Neural cell (in vitro differentiated cells): Measurements from ENCODE around the gene PARVG.

Experiments used
- EP300 ChIP-seq: fragments of 450-650 bp; conservative IDR thresholded peaks from 2 replicates; pipeline ENCODE4 v1.6.1; 2014; ENCODE audit warnings: antibody characterized with exemption, mild to moderate bottlenecking, moderate library complexity; ENCODE audit not compliant: poor library complexity, severe bottlenecking
- EZH2 ChIP-seq: fragments of 200-600, 300-800 bp; shearing (Covaris generic), sonication (generic); IDR thresholded peaks from 2 replicates; pipeline ENCODE4 v1.6.1; 2014; ENCODE audit warnings: antibody characterized with exemption, low read length, borderline replicate concordance, mild to moderate bottlenecking; ENCODE audit not compliant: insufficient read depth, poor library complexity, severe bottlenecking
- MXI1 ChIP-seq: fragments of 450-650 bp; conservative IDR thresholded peaks from 2 replicates; pipeline ENCODE4 v1.6.1; 2014; ENCODE audit warnings: antibody characterized with exemption, mild to moderate bottlenecking; ENCODE audit not compliant: poor library complexity, severe bottlenecking
- POLR2AphosphoS5 ChIP-seq: IDR thresholded peaks from 2 replicates; pipeline ENCODE4 v1.6.1; 2012
- RAD21 ChIP-seq: fragments of 450-650 bp; conservative IDR thresholded peaks from 2 replicates; pipeline ENCODE4 v1.6.1; 2014; ENCODE audit warnings: antibody characterized with exemption, mild to moderate bottlenecking, moderate library complexity
- SMC3 ChIP-seq: fragments of 450-650 bp; conservative IDR thresholded peaks from 2 replicates; pipeline ENCODE4 v1.6.1; 2014; ENCODE audit warnings: antibody characterized with exemption, mild to moderate bottlenecking, moderate library complexity; ENCODE audit not compliant: poor library complexity
- TAF1 ChIP-seq: IDR thresholded peaks from 2 replicates; pipeline ENCODE4 v1.6.1; 2012; ENCODE audit warnings: low read depth
- TF ChIP-seq, protein P1 (sequence below): fragments of 450-650 bp; IDR thresholded peaks from 2 replicates; pipeline ENCODE4 v1.5.1; 2014; ENCODE audit warnings: antibody characterized with exemption, mild to moderate bottlenecking, moderate library complexity; ENCODE audit not compliant: poor library complexity, severe bottlenecking
- TF ChIP-seq, protein P2 (sequence below): IDR thresholded peaks from 2 replicates; pipeline ENCODE4 v1.6.1; 2012; ENCODE audit warnings: borderline replicate concordance

- TF ChIP-seq, protein P1, sequence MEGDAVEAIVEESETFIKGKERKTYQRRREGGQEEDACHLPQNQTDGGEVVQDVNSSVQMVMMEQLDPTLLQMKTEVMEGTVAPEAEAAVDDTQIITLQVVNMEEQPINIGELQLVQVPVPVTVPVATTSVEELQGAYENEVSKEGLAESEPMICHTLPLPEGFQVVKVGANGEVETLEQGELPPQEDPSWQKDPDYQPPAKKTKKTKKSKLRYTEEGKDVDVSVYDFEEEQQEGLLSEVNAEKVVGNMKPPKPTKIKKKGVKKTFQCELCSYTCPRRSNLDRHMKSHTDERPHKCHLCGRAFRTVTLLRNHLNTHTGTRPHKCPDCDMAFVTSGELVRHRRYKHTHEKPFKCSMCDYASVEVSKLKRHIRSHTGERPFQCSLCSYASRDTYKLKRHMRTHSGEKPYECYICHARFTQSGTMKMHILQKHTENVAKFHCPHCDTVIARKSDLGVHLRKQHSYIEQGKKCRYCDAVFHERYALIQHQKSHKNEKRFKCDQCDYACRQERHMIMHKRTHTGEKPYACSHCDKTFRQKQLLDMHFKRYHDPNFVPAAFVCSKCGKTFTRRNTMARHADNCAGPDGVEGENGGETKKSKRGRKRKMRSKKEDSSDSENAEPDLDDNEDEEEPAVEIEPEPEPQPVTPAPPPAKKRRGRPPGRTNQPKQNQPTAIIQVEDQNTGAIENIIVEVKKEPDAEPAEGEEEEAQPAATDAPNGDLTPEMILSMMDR, result no peak
- no peak for TF ChIP-seq TAF1
- TF ChIP-seq, protein P2, sequence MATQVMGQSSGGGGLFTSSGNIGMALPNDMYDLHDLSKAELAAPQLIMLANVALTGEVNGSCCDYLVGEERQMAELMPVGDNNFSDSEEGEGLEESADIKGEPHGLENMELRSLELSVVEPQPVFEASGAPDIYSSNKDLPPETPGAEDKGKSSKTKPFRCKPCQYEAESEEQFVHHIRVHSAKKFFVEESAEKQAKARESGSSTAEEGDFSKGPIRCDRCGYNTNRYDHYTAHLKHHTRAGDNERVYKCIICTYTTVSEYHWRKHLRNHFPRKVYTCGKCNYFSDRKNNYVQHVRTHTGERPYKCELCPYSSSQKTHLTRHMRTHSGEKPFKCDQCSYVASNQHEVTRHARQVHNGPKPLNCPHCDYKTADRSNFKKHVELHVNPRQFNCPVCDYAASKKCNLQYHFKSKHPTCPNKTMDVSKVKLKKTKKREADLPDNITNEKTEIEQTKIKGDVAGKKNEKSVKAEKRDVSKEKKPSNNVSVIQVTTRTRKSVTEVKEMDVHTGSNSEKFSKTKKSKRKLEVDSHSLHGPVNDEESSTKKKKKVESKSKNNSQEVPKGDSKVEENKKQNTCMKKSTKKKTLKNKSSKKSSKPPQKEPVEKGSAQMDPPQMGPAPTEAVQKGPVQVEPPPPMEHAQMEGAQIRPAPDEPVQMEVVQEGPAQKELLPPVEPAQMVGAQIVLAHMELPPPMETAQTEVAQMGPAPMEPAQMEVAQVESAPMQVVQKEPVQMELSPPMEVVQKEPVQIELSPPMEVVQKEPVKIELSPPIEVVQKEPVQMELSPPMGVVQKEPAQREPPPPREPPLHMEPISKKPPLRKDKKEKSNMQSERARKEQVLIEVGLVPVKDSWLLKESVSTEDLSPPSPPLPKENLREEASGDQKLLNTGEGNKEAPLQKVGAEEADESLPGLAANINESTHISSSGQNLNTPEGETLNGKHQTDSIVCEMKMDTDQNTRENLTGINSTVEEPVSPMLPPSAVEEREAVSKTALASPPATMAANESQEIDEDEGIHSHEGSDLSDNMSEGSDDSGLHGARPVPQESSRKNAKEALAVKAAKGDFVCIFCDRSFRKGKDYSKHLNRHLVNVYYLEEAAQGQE, result no peak
- TF ChIP-seq EZH2, result no peak
- no peak for TF ChIP-seq POLR2AphosphoS5
- TF ChIP-seq RAD21, result no peak
- TF ChIP-seq MXI1, result no peak
- no peak for TF ChIP-seq EP300
- TF ChIP-seq SMC3, result no peak
These were observed 12.2 kb downstream of the PARVG start for GRCh38 chr22:44192816-44193534.
